Karpas-422 (cell line): Measurements from ENCODE around the gene AQP3. TPM values are rescaled to one million over a fixed set of nuclear protein-coding genes. Genes with fewer than 3 reads are reported as not detected.
"Not testable (repeated sequence)": the region's sequence is repeated elsewhere in the genome, so short reads cannot be mapped to it uniquely, and the experiment has no call there.

Source experiments
- DNase-seq: peaks from one replicate; pipeline ENCODE4 v3.0.0-alpha.2; 2015
- H2AFZ ChIP-seq: fragments of 200-600 bp; sonication (generic); 2 replicates; pipeline ENCODE4 v1.6.1; 2014; ENCODE audit warnings: antibody characterized with exemption, low read length, mixed read lengths
- H3K27ac ChIP-seq: fragments of 200-600 bp; sonication (generic); 2 replicates; pipeline ENCODE4 v1.5.1; 2014; ENCODE audit warnings: mild to moderate bottlenecking, low read length, moderate library complexity
- H3K27me3 ChIP-seq: fragments of 200-600 bp; sonication (generic); 2 replicates; pipeline ENCODE4 v1.6.1; 2014; ENCODE audit warnings: low read length, mixed read lengths
- H3K36me3 ChIP-seq: fragments of 200-600 bp; sonication (generic); 2 replicates; pipeline ENCODE4 v1.6.1; 2014; ENCODE audit warnings: low read length, mixed read lengths; ENCODE audit not compliant: insufficient read depth
- H3K4me1 ChIP-seq: fragments of 200-600 bp; sonication (generic); 2 replicates; pipeline ENCODE4 v1.6.1; 2014; ENCODE audit warnings: mild to moderate bottlenecking, low read length, mixed read lengths
- H3K4me2 ChIP-seq: fragments of 200-600 bp; sonication (generic); 2 replicates; pipeline ENCODE4 v1.6.1; 2014; ENCODE audit warnings: low read length, low read depth, mild to moderate bottlenecking; ENCODE audit not compliant: poor library complexity, severe bottlenecking
- H3K4me3 ChIP-seq: fragments of 200-600 bp; sonication (generic); 2 replicates; pipeline ENCODE4 v1.5.1; 2014; ENCODE audit warnings: mild to moderate bottlenecking, antibody characterized with exemption, low read length, mixed read lengths
- H3K79me2 ChIP-seq: fragments of 200-600 bp; sonication (generic); 2 replicates; pipeline ENCODE4 v1.6.1; 2014; ENCODE audit warnings: mild to moderate bottlenecking, low read length, mixed read lengths
- H3K9ac ChIP-seq: fragments of 200-600 bp; sonication (generic); 2 replicates; pipeline ENCODE4 v1.6.0; 2014; ENCODE audit warnings: low read length
- H3K9me2 ChIP-seq: fragments of 200-600 bp; sonication (generic), shearing (Covaris generic); replicated peaks from 2 replicates; pipeline ENCODE4 v1.6.0; 2014; ENCODE audit warnings: mild to moderate bottlenecking, low read length, moderate library complexity; ENCODE audit not compliant: insufficient read depth
- H3K9me3 ChIP-seq: fragments of 300-700, 200-600 bp; sonication (generic); 2 replicates; pipeline ENCODE4 v1.6.1; 2014; ENCODE audit warnings: low read length, mixed read lengths
- H4K20me1 ChIP-seq: fragments of 200-600 bp; sonication (generic); 2 replicates; pipeline ENCODE4 v1.6.1; 2014; ENCODE audit warnings: mild to moderate bottlenecking, antibody characterized with exemption, low read length, low read depth; ENCODE audit not compliant: insufficient read depth
- total RNA-seq: library from RNA; depleted of rRNA; stranded (reverse); fragments of >200 nt; shearing (Covaris generic); gene quantifications from 2 replicates; pipeline ENCODE4 v1.2.3, GENCODE V29; 2014; ENCODE audit warnings: low replicate concordance

Gene AQP3
- total RNA-seq, 1 experiment from 2014 or later = not detected

GRCh38 chr9:33460854-33461253 is 13.5 kb upstream of the AQP3 start:
- Histone ChIP-seq H2AFZ (no peak overlapping the region), H4K20me1 (0 out of 2 replicates have a peak, but pooled peaks cover under 1% of the 10 kb centered on the region), H3K27ac (no peak overlapping the region), H3K4me1 (no peaks in the 10 kb centered on the region), H3K79me2 (no peaks in the 10 kb centered on the region), H3K9me2 (no peaks in the 10 kb centered on the region), H3K4me3 (no peak overlapping the region), H3K9me3 (no peaks in the 10 kb centered on the region), H3K9ac (no peak overlapping the region), H3K4me2 (no peak overlapping the region), H3K27me3 (no peaks in the 10 kb centered on the region), H3K36me3 (peaks cover 12% of the 10 kb centered on the region; the same call in 1 of the 2 replicates)
- no peak for DNase-seq

- H3K4me3 ChIP-seq = no peak overlapping the region
- H3K4me2 ChIP-seq = no peak overlapping the region
- no peaks in the 10 kb centered on the region for H3K9me2 ChIP-seq
- H3K9ac ChIP-seq = no peak overlapping the region
- 0 out of 2 replicates have a peak, but pooled peaks cover 6% of the 10 kb centered on the region for H3K36me3 ChIP-seq
- no peak for DNase-seq
- H2AFZ ChIP-seq = no peak overlapping the region
- no peaks in the 10 kb centered on the region for H4K20me1 ChIP-seq
- H3K27me3 ChIP-seq = no peaks in the 10 kb centered on the region
- H3K4me1 ChIP-seq = no peaks in the 10 kb centered on the region
- no peaks in the 10 kb centered on the region for H3K9me3 ChIP-seq
- no peak overlapping the region for H3K27ac ChIP-seq
- no peaks in the 10 kb centered on the region for H3K79me2 ChIP-seq
Measured at GRCh38 chr9:33459115-33459514, 11.7 kb upstream of the AQP3 start.

- H3K4me3 ChIP-seq = no peak overlapping the region
- no peaks in the 10 kb centered on the region for H3K79me2 ChIP-seq
- H3K9ac ChIP-seq = no peak overlapping the region
- no peak overlapping the region for H2AFZ ChIP-seq
- no peaks in the 10 kb centered on the region for H3K27me3 ChIP-seq
- no peak overlapping the region for H3K4me2 ChIP-seq
- no peaks in the 10 kb centered on the region for H3K9me2 ChIP-seq
- H3K36me3 ChIP-seq = 0 out of 2 replicates have a peak, but pooled peaks cover 6% of the 10 kb centered on the region
- DNase-seq = no peak
- no peak overlapping the region for H3K27ac ChIP-seq
- H3K9me3 ChIP-seq = no peaks in the 10 kb centered on the region
- H4K20me1 ChIP-seq = no peaks in the 10 kb centered on the region
- H3K4me1 ChIP-seq = no peaks in the 10 kb centered on the region
Measured at GRCh38 chr9:33458444-33458843, 11.1 kb upstream of the AQP3 start.

- no peaks in the 10 kb centered on the region for H3K4me1 ChIP-seq
- no peak overlapping the region for H3K27ac ChIP-seq
- H3K36me3 ChIP-seq = no peaks in the 10 kb centered on the region
Measured at GRCh38 chr9:33455945-33456344, 8.6 kb upstream of the AQP3 start.

GRCh38 chr9:33455456-33455855 is 8.1 kb upstream of the AQP3 start:
- H2AFZ ChIP-seq, H3K4me2 ChIP-seq, H3K27ac ChIP-seq, H3K9me3 ChIP-seq, H3K4me3 ChIP-seq, H3K9me2 ChIP-seq, H3K36me3 ChIP-seq, H4K20me1 ChIP-seq, H3K4me1 ChIP-seq, H3K79me2 ChIP-seq, H3K9ac ChIP-seq, H3K27me3 ChIP-seq, DNase-seq: not testable (repeated sequence)

More at GRCh38 chr9:33455945-33456344, 8.6 kb upstream of the AQP3 start:
- H3K9ac ChIP-seq = no peak overlapping the region
- no peaks in the 10 kb centered on the region for H4K20me1 ChIP-seq
- no peak overlapping the region for H3K4me2 ChIP-seq
- H3K27me3 ChIP-seq = no peaks in the 10 kb centered on the region
- H3K9me2 ChIP-seq = no peaks in the 10 kb centered on the region
- no peak overlapping the region for H3K4me3 ChIP-seq
- DNase-seq = no peak
- no peaks in the 10 kb centered on the region for H3K79me2 ChIP-seq
- H2AFZ ChIP-seq = no peak overlapping the region
- H3K9me3 ChIP-seq = no peaks in the 10 kb centered on the region

GRCh38 chr9:33454661-33455026 is 7.3 kb upstream of the AQP3 start:
- not testable (repeated sequence) for H3K4me1 ChIP-seq, H4K20me1 ChIP-seq, H3K36me3 ChIP-seq, H3K9me3 ChIP-seq, H3K4me3 ChIP-seq, H3K9me2 ChIP-seq, H3K9ac ChIP-seq, H2AFZ ChIP-seq, DNase-seq, H3K79me2 ChIP-seq, H3K27ac ChIP-seq, H3K4me2 ChIP-seq, H3K27me3 ChIP-seq

- Histone ChIP-seq H3K4me3 (no peak overlapping the region), H3K9ac (no peak overlapping the region)
Measured at GRCh38 chr9:33453999-33454660, 6.7 kb upstream of the AQP3 start.

GRCh38 chr9:33453286-33453860 is 6.0 kb upstream of the AQP3 start:
- no peak overlapping the region for H3K9ac ChIP-seq
- H3K36me3 ChIP-seq = no peaks in the 10 kb centered on the region
- no peaks in the 10 kb centered on the region for H4K20me1 ChIP-seq
- H3K4me1 ChIP-seq = no peaks in the 10 kb centered on the region
- H3K4me3 ChIP-seq = no peak overlapping the region
- no peaks in the 10 kb centered on the region for H3K9me3 ChIP-seq
- no peak overlapping the region for H3K4me2 ChIP-seq
- no peak overlapping the region for H3K27ac ChIP-seq
- H3K9me2 ChIP-seq = no peaks in the 10 kb centered on the region
- no peak overlapping the region for H2AFZ ChIP-seq
- H3K79me2 ChIP-seq = no peaks in the 10 kb centered on the region
- DNase-seq = no peak
- H3K27me3 ChIP-seq = no peaks in the 10 kb centered on the region

More at GRCh38 chr9:33453999-33454660, 6.7 kb upstream of the AQP3 start:
- no peaks in the 10 kb centered on the region for H3K9me3 ChIP-seq
- no peaks in the 10 kb centered on the region for H3K36me3 ChIP-seq
- H2AFZ ChIP-seq = no peak overlapping the region
- no peak overlapping the region for H3K4me2 ChIP-seq
- H3K27me3 ChIP-seq = no peaks in the 10 kb centered on the region
- no peak for DNase-seq
- H3K4me1 ChIP-seq = no peaks in the 10 kb centered on the region
- H3K9me2 ChIP-seq = no peaks in the 10 kb centered on the region
- H3K27ac ChIP-seq = no peak overlapping the region
- H4K20me1 ChIP-seq = no peaks in the 10 kb centered on the region
- H3K79me2 ChIP-seq = no peaks in the 10 kb centered on the region
